H1 (cell line): ENCODE results near the gene SH3PXD2A.

Experiments used
- CBX8 ChIP-seq: fragments of 300-800, 300-1000 bp; sonication (generic); IDR thresholded peaks from 2 replicates; pipeline ENCODE4 v1.7.1; 2016; ENCODE audit warnings: low read depth, low read length, borderline replicate concordance
- EZH2 ChIP-seq: fragments of 200-600 bp; sonication (generic); IDR thresholded peaks from 2 replicates; pipeline ENCODE4 v1.7.1; 2012; ENCODE audit warnings: low read depth, mild to moderate bottlenecking, moderate library complexity, low read length, inconsistent platforms; ENCODE audit not compliant: severe bottlenecking
- POLR2A ChIP-seq, 2 experiments: IDR thresholded peaks; 1 replicate in 1 of 2; 2 replicates in 1 of 2; pipeline ENCODE4 v1.6.1; 2011; ENCODE audit warnings: low read depth in 2 of 2, low read length in 2 of 2, mild to moderate bottlenecking in 2 of 2; ENCODE audit errors: control extremely low read depth in 1 of 2
- RAD21 ChIP-seq, 2 experiments: IDR thresholded peaks in 1 of 2; conservative IDR thresholded peaks in 1 of 2; 2 replicates each; pipeline ENCODE4 v1.6.1; 2011; ENCODE audit warnings: low read depth in 2 of 2, low read length in 2 of 2, improper control_type of control experiment in 1 of 2, inconsistent platforms in 1 of 2, mild to moderate bottlenecking in 1 of 2, moderate library complexity in 1 of 2
- RXRA ChIP-seq: IDR thresholded peaks from 2 replicates; pipeline ENCODE4 v1.6.1; 2011; ENCODE audit warnings: low read depth, mild to moderate bottlenecking, low read length, moderate library complexity; ENCODE audit not compliant: insufficient read depth
- YY1 ChIP-seq: IDR thresholded peaks from 2 replicates; pipeline ENCODE4 v1.6.1; 2011; ENCODE audit warnings: low read depth, mild to moderate bottlenecking, low read length
- TF ChIP-seq, protein P1 (sequence below), 3 experiments: IDR thresholded peaks; 1 replicate in 2 of 3; 2 replicates in 1 of 3; pipeline versions ENCODE4 v1.5.1 to v1.6.1; 2011; ENCODE audit warnings: low read length in 3 of 3, mild to moderate bottlenecking in 3 of 3, inconsistent platforms in 2 of 3, low read depth in 1 of 3, moderate library complexity in 1 of 3; ENCODE audit not compliant: insufficient read depth in 1 of 3; ENCODE audit errors: control extremely low read depth in 1 of 3
- TF ChIP-seq, protein P2 (sequence below): IDR thresholded peaks from 2 replicates; pipeline ENCODE4 v1.6.1; 2011; ENCODE audit warnings: low read depth, mild to moderate bottlenecking, low read length; ENCODE audit not compliant: insufficient read depth

DNA sequence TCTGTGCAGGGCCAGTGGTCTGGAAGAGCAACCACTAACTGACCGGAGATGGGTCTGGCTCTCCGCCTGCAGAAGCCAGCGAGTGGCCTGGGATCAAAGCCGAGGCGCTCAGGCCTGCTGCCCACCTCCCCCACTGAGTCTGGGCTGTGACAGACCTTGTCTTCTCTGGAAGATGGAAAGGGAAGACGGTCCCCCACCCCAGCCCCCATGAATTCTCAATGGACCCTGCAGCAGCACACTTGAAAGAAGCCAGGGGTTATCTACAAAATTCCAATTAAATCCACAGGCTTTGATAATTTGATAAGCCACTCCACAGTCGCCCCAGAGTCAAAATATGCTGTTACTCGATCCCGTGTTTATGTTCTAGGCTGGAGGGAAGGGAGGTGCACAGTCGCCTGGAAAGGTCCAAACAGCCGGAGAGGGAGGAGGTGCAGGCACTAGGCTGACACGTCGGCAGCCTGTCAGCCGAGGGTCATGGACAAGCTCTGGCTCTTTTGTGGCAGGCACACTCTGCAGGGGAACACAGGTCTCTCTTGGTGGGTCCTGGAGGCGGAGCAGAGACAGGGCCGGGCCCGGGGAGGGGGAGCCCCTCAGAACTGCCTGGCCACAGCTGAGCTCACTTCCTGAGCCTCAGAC lies 134.9 kb downstream of the SH3PXD2A start:
- TF ChIP-seq, protein P1, sequence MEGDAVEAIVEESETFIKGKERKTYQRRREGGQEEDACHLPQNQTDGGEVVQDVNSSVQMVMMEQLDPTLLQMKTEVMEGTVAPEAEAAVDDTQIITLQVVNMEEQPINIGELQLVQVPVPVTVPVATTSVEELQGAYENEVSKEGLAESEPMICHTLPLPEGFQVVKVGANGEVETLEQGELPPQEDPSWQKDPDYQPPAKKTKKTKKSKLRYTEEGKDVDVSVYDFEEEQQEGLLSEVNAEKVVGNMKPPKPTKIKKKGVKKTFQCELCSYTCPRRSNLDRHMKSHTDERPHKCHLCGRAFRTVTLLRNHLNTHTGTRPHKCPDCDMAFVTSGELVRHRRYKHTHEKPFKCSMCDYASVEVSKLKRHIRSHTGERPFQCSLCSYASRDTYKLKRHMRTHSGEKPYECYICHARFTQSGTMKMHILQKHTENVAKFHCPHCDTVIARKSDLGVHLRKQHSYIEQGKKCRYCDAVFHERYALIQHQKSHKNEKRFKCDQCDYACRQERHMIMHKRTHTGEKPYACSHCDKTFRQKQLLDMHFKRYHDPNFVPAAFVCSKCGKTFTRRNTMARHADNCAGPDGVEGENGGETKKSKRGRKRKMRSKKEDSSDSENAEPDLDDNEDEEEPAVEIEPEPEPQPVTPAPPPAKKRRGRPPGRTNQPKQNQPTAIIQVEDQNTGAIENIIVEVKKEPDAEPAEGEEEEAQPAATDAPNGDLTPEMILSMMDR (IDR thresholded peaks at IDR 0.05; ENCODE audit: control extremely low read depth in 1 of 3, insufficient read depth in 1 of 3, low read depth in 1 of 3, low read length in 3 of 3), result no peak
- no peak for TF ChIP-seq CBX8
- no peak for TF ChIP-seq RXRA
- no peak for TF ChIP-seq RAD21 (IDR thresholded peaks at IDR 0.05 in 1 of 2, conservative IDR thresholded peaks at IDR 0.05 in 1 of 2; ENCODE audit: low read depth in 2 of 2, low read length in 2 of 2)
- TF ChIP-seq POLR2A (IDR thresholded peaks at IDR 0.05; ENCODE audit: control extremely low read depth in 1 of 2, low read depth in 2 of 2, low read length in 2 of 2), result no peak
- TF ChIP-seq EZH2, result no peak
- TF ChIP-seq, protein P2, sequence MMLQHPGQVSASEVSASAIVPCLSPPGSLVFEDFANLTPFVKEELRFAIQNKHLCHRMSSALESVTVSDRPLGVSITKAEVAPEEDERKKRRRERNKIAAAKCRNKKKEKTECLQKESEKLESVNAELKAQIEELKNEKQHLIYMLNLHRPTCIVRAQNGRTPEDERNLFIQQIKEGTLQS, result no peak
- TF ChIP-seq YY1, result no peak
